NCI-H1105 treated with DMSO at 0.1 percent for 48 hours (cell line): Measurements from ENCODE around the gene PLRG1.
A peak's percentile ranks its signal among the peaks of the same experiment; 100 is the strongest.
"Not testable (repeated sequence)": the region's sequence is repeated elsewhere in the genome, so short reads cannot be mapped to it uniquely, and the experiment has no call there.

ENCODE experiments used
- DNase-seq: peaks from one replicate; lab custom pipeline; 2025; lab: John Stamatoyannopoulos, UW

The PLRG1 gene

GRCh38 chr4:154549894-154550790, at the start of gene PLRG1:
TSS of gene PLRG1 (minus strand) at chr4:154550400. CDS start at chr4:154550308, 92 bp downstream.
- peak; percentile 84 for DNase-seq

- no peak for DNase-seq
Measured at GRCh38 chr4:154597798-154598774, 47.9 kb upstream of the PLRG1 start.

GRCh38 chr4:154597281-154597680, 47.1 kb upstream of the PLRG1 start:
- not testable (repeated sequence) for DNase-seq

GRCh38 chr4:154595807-154596206, 45.6 kb upstream of the PLRG1 start:
- no peak for DNase-seq

- DNase-seq, result not testable (repeated sequence)
Measured at GRCh38 chr4:154594343-154594742, 44.1 kb upstream of the PLRG1 start.

GRCh38 chr4:154593868-154594267, 43.7 kb upstream of the PLRG1 start:
- DNase-seq, result no peak

GRCh38 chr4:154591890-154592289, 41.7 kb upstream of the PLRG1 start:
- no peak for DNase-seq

GRCh38 chr4:154590329-154591006, 40.3 kb upstream of the PLRG1 start, which contains the start of gene FGA:
TSS of gene FGA (minus strand) at chr4:154590742. CDS start at chr4:154590687, 55 bp downstream.
- DNase-seq, result no peak

- DNase-seq, result no peak
Measured at GRCh38 chr4:154589296-154590197, 39.3 kb upstream of the PLRG1 start.

- no peak for DNase-seq
Measured at GRCh38 chr4:154588198-154588597, 38.0 kb upstream of the PLRG1 start.

GRCh38 chr4:154586296-154587033, 36.3 kb upstream of the PLRG1 start:
- no peak for DNase-seq

GRCh38 chr4:154585369-154586018, 35.3 kb upstream of the PLRG1 start:
- no peak for DNase-seq

- DNase-seq, result no peak
Measured at GRCh38 chr4:154584259-154584658, 34.1 kb upstream of the PLRG1 start.

GRCh38 chr4:154583677-154584076, 33.5 kb upstream of the PLRG1 start:
- DNase-seq, result no peak

GRCh38 chr4:154583230-154583629, 33.0 kb upstream of the PLRG1 start:
- DNase-seq, result no peak

GRCh38 chr4:154582723-154583122, 32.5 kb upstream of the PLRG1 start:
- DNase-seq, result no peak

GRCh38 chr4:154579927-154580326, 29.7 kb upstream of the PLRG1 start:
- DNase-seq, result no peak

GRCh38 chr4:154578919-154579318, 28.7 kb upstream of the PLRG1 start:
- no peak for DNase-seq

GRCh38 chr4:154577324-154577723, 27.1 kb upstream of the PLRG1 start:
- no peak for DNase-seq

GRCh38 chr4:154574311-154574710, 24.1 kb upstream of the PLRG1 start:
- no peak for DNase-seq
